ENCODE data around the gene SHQ1.
"Not testable (repeated sequence)": the region's sequence is repeated elsewhere in the genome, so short reads cannot be mapped to it uniquely, and the experiment has no call there.

Gene SHQ1

GRCh38 chr3:72722930-72723726, 125.1 kb downstream of the SHQ1 start:
- peak; percentile 58 for DNase-seq (ENCODE audit: low read depth, low spot score)
- POLR2A ChIA-PET: no interaction called here
- no peak overlapping the region for H3K4me3 ChIP-seq (ENCODE audit: low read depth, low read length)
- no peak for TF ChIP-seq CTCF (IDR thresholded peaks at IDR 0.05; ENCODE audit: insufficient read depth, low read length, missing control alignments)
- CTCF ChIA-PET: no interaction called here

GRCh38 chr3:72721683-72722381, 126.4 kb downstream of the SHQ1 start:
- ChIA-PET CTCF (no interaction called here), POLR2A (no interaction called here)
- no peak overlapping the region for H3K4me3 ChIP-seq (ENCODE audit: low read depth, low read length)
- DNase-seq (ENCODE audit: low read depth, low spot score): no peak
- no peak for TF ChIP-seq CTCF (IDR thresholded peaks at IDR 0.05; ENCODE audit: insufficient read depth, low read length, missing control alignments)

- ChIA-PET POLR2A (no interaction called here), CTCF (no interaction called here)
- no peak for TF ChIP-seq CTCF (IDR thresholded peaks at IDR 0.05; ENCODE audit: insufficient read depth, low read length, missing control alignments)
- H3K4me3 ChIP-seq (ENCODE audit: low read depth, low read length): no peak overlapping the region
- no peak for DNase-seq (ENCODE audit: low read depth, low spot score)
Observed at GRCh38 chr3:72720566-72720965, 127.7 kb downstream of the SHQ1 start.

- TF ChIP-seq CTCF (IDR thresholded peaks at IDR 0.05; ENCODE audit: insufficient read depth, low read length, missing control alignments): no peak
- no peak overlapping the region for H3K4me3 ChIP-seq (ENCODE audit: low read depth, low read length)
- ChIA-PET CTCF (no interaction called here), POLR2A (no interaction called here)
- no peak for DNase-seq (ENCODE audit: low read depth, low spot score)
Observed at GRCh38 chr3:72719137-72719536, 129.1 kb downstream of the SHQ1 start.

GRCh38 chr3:72714135-72714534, 134.1 kb downstream of the SHQ1 start:
- CTCF ChIA-PET; H3K4me3 ChIP-seq (ENCODE audit: low read depth, low read length); DNase-seq (ENCODE audit: low read depth, low spot score); POLR2A ChIA-PET: not testable (repeated sequence)

GRCh38 chr3:72710471-72710870, 137.8 kb downstream of the SHQ1 start:
- CTCF ChIA-PET; H3K4me3 ChIP-seq (ENCODE audit: low read depth, low read length); DNase-seq (ENCODE audit: low read depth, low spot score); POLR2A ChIA-PET: not testable (repeated sequence)

- POLR2A ChIA-PET: no interaction called here
Observed at GRCh38 chr3:72708441-72708840, 139.8 kb downstream of the SHQ1 start.

More at GRCh38 chr3:72708441-72708840, 139.8 kb downstream of the SHQ1 start:
- no peak overlapping the region for H3K4me3 ChIP-seq (ENCODE audit: low read depth, low read length)
- CTCF ChIA-PET: no interaction called here
- no peak for TF ChIP-seq CTCF (IDR thresholded peaks at IDR 0.05; ENCODE audit: insufficient read depth, low read length, missing control alignments)
- no peak for DNase-seq (ENCODE audit: low read depth, low spot score)
